NCI-H1436 (cell line): ENCODE data around the gene SPPL3.
"Not testable (repeated sequence)": the region's sequence is repeated elsewhere in the genome, so short reads cannot be mapped to it uniquely, and the experiment has no call there.

Experiments used
- DNase-seq: peaks from one replicate; lab custom pipeline; 2025; lab: John Stamatoyannopoulos, UW

SPPL3 gene

DNA sequence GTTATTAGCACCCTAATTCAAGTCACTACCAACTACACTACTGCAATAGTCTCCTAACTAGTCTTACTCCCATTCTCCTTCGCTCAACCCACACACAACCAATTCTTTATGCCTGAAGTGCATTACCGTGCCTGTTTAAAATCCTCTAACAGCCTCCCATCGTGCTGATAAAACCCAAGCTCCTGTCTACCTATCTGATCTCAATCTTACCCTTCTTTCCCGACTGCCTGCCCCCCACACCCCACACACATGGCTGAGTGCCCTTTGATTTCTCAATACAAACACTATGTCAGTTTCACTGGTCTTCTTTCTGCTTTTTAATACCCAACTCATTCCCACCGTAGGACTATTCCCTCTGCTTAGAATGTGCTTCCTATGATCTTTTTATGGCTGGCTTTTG is 59.9 kb downstream of the SPPL3 start:
- no peak for DNase-seq

DNA sequence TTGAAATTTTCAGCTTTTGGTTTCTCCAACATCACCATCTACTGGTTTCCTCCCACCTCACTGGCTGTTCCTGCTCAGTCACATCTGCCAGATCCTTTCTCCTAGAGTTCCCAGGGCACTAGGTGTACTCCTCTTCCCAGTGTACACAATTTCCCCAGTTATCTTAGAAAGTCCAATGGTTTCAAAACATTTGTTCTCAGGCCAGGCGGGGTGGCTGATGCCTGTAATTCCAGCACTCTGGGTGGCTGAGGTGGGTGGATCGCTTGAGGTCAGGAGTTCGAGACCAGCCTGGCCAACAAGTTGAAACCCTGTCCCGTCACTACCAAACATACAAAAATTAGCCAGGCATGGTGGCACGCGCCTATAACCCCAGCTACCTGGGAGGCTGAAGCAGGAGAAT is 60.7 kb downstream of the SPPL3 start:
- no peak for DNase-seq

DNA sequence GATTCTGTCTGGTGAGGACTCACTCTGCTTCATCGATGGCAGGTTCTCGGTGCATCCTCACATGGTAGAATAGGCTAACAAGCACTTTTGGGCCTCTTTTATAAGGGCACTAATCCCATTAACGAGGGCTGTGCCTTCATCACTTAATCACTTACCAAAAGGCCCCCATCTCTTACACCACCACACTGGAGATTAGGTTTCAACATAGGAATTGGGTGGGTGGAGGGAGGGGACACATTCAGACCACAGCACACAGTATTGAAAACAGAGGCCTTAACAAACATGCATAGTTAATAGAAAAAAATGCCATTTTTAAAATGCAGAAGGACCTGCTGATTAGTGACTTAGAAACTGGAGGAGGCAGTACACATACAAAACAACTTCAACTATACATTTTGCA is 61.6 kb downstream of the SPPL3 start:
- no peak for DNase-seq

DNA sequence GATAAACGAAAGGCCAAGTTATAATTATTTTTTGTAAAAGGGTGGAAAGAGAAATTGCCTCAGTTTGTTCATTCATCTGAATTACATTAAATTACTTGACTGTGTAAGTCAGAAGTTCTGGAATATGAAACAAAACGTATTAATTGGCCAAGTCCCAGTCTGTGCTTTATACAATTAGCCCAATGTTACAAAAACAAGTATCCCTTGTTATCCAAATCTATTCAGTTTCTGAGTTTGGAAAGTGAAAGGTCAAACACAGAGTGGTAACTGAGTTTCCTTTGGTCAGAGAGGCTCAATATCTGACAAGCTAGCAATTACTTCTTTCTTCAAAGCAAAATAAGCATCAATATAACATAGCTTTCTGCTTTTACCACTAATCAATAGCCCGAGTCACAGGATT is 62.6 kb downstream of the SPPL3 start:
- no peak for DNase-seq

DNA sequence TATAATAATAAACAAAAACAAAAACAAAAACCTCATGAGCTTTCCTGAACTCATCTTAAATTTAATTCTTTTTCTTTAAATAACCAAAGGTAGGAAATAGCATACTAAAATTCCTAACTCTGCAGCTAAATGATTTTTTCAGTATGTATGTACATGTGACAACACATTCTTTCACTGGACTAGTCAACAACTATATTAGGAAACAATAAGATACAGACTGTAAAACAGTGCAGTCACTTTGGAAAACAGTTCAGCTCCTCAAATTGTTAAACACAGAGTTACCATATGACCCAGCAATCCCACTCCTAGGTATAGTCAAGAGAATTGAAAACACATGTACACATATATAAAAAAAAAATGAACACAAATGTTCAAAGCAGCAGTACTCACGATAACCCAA is 64.7 kb downstream of the SPPL3 start:
- no peak for DNase-seq

DNA sequence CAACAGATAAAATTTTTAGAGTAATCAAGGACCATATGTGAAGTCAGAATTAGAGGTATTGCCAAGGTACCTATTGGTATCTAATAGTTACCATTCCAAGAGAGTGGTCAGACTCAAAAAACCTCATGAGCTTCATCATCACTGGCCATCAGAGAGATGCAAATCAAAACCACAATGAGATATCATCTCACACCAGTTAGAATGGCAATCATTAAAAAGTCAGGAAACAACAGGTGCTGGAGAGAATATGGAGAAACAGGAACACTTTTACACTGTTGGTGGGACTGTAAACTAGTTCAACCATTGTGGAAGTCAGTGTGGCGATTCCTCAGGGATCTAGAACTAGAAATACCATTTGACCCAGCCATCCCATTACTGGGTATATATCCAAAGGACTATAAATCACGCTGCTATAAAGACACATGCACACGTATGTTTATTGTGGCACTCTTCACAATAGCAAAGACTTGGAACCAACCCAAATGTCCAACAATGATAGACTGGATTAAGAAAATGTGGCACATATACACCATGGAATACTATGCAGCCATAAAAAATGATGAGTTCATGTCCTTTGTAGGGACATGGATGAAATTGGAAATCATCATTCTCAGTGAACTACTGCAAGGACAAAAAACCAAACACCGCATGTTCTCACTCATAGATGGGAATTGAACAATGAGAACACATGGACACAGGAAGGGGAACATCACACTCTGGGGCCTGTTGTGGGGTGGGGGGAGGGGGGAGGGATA is 65.4 kb downstream of the SPPL3 start:
- DNase-seq = not testable (repeated sequence)

DNA sequence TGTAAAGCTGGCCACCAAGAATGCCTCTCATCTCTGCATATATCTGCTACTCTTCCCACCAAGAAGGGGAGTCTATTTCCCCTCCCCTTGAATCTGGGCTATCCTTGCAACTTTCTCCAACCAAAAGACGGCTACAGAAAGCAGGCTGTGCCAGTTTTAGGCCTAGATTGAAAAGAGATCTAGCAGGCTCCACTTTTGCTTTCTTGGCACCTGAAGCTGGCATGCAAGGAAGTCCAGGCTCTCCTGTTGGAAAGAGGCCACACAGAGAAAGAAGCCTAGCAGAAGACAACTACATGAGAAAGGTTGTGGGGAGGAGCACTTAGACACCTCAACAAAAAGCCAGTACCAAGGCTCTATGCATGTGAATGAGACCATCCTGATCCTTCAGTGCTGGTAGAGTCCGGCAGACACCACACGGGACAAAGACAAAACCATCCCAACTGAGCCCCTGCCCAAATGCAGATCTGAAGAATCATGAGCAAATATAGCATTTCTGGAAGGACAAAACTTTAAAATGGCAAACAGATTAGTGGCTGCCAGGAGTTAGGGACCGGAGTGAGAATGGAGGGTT is 68.0 kb downstream of the SPPL3 start:
- DNase-seq = no peak

DNA sequence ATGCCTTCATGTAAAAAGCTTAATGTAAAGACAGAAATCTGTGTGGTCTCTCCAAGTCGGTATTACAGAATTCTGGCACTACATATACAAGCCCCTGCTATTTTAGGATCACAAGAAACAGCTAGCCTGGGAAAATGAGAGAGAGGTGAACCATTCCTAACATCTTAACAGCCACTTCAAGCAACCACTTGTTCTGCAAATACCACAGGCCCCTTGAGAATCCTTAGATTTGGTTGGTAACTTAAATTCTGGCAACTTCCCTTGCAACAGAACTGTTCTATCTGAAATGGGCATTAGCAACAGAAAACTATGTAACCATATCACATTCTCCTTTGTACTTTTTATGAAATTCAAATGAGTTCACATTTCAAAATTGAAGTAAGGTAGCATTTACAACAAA is 68.5 kb downstream of the SPPL3 start:
- DNase-seq = no peak

DNA sequence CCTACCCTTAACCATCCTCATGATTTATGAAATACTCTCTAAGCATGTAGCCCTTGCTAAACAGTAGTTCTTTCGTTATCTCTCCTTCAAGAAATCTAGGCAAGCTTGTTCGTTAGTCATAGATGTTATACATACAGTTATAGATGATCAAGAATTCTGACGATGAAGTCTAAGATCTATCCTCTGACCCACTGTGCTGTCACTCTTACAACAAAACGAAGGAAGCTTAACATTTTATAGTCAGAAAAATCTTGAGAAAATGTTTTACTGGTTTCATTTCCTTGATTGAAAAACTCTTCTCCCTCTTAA is 68.9 kb downstream of the SPPL3 start:
- no peak for DNase-seq

DNA sequence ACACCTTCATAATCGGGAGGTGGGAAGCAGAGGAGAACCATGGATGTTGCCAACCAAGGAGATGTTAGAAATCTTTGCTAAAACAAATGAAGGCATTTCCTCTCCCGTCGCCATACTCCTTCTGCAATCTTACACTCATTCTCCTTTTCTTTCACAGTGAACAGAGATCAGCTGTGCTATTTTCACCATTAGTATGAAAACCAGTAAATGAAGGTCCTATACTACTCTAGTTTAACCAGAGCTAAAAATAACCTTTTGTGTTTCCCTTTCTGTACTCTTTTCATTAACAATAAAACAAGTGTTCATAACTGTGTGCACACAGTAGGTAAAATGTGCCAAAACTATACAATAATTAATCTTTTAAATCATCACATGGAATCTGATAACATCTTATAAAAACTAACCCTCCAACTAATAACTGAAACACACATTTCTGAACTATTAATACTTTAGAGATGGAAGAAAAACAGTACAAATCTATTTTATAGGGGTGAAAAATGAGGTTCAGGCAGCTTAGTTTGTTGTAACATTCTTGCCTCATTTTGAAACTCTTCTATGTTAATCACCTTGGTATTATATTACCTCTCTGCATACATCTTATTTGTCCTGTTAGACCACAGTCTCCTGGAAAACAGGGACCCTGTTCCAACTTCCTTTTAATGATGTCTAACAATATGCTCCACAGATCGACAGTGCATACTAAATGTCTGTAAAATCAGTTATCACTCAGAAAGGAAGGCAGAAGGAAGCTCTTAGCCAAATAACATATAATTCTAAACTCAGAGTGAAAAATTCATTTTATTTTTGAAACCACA is 69.5 kb downstream of the SPPL3 start:
- no peak for DNase-seq

DNA sequence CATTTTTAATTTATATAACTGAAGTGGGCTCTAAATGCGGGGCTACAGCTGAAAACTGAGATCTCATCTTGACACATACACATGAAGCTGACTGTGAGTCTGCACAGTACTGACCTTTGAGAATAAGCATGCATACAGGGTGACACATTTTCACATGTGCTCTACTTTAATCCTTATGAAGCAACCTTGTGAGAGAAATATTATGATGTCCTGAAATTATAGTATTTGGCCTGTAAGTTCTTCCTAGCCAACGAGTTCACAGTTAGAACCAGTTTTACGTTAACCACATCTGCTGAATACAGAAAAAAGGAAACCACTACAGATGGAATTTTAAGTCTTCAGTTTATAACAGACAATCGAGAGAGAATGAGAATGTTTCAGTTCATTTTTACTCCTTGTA is 70.3 kb downstream of the SPPL3 start:
- DNase-seq = no peak

DNA sequence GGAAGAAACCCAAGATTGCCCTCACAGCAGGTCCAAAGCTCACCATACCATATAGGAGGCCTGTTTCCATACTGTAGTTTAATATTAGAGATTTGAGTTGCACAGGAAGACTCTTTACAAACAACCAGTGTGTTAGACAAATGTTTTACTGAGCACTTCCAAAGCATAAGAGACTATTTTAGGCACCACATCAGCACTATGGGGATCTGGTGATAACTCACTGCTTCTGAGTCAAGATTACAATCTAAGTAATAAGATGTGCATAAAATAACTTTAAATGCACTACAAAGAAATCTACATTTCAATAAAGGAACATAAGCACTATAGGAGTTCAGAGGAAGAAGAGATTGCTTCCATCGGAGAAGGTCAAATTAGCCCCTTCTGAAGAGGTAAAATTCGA is 71.4 kb downstream of the SPPL3 start:
- DNase-seq = no peak

DNA sequence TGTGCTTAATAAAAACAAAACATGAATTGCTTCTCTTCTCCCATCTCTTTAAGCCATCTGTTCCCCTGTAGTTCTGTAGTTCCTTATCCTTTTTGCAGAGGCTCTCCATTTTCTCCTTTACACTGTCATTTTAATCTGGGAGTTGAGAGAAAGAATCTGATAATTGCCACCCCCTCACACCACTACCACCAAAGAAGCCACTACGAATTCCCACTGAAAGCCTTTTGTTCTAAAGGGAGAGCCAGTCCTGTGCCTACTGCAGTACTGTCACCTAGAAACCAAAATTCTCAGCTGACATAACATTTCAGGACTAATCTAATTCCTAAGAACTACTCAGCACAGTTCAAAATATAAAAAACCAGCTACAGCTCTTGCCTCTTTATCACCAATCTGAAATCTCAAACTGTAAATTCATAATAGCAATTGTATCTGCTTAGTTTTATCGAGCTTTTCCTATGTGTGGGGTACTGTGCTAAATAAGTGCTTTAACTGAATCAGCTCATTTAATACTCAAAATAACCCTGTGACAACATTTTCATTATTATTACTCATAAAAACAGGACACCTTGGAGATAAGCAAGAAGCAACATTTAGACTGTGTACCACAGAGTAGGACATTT is 72.4 kb downstream of the SPPL3 start:
- no peak for DNase-seq

DNA sequence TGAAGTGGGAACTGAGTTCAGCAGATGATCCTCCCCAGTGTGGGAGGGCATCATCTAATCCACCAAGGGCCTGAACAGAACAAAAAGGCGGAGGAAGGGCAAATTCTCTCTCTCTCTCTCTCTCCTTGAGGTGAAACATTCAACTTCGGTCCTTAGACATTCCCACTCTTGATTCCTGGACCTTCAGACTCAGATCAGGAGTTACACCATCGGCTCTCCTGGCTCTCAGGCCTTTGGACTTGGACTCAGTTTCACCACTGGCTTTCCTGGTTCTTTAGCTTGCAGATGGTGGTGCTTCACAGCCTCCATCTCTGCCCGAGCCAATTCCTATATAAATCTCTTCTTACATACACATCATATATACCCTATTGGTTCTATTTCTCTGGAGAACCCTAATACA is 73.2 kb downstream of the SPPL3 start:
- no peak for DNase-seq

DNA sequence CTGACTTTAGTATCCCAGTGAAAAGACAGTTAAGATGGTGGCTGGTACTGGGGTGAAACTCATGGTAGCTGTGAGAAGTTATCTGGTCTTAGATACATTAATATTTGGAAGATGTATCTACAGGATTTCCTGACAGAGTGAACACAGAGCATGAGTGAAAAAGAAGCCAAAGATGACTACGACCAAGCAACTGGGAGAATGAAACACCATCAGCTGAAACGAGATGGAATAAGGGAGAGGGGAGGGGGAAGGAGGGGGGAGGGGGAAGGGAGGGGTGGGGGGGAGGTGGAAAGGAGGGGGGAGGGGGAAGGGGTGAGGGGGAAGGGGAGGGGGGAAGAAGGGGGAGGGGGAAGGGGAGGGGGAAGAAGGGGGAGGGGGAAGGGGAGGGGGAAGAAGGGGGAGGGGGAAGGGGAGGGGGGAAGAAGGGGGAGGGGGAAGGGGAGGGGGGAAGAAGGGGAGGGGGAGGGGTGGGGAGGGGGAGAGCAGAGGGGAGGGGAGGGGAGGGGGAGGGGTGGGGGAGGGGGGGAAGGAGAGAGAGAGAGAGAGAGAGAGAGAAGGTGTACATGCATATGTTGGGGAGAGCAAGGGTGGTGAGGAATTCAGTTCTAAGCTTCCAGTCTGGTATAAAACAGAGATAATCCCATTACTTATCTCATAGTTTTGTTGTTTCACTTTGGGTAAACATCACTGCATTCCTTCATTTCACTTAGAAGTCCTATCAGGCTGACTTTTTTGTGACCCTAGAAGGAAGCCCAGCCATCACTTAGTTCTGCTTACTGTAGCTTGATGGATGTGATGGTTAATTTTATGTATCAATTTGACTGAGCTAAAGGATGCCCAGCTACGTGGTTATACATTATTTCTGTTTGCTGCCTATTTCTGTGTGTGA is 73.9 kb downstream of the SPPL3 start:
- no peak for DNase-seq

DNA sequence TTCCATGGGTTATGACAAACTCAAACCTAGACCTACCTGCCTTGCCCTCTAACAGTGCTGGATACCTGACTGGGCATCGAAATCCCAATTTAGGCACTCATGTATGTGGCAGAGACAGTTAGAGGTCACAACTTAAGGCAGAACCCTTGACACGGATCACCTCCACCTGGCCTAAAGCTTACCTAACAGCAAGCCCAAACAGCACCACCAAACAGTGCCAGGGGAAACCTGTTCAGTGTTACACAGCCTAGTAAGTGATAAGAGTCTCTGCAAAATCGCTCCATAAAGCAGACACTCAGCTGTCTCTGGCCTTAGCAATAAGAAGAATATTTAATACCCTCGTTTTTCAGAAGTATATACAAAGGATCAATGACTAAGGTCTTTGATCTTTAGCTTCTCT is 77.8 kb downstream of the SPPL3 start:
- no peak for DNase-seq

DNA sequence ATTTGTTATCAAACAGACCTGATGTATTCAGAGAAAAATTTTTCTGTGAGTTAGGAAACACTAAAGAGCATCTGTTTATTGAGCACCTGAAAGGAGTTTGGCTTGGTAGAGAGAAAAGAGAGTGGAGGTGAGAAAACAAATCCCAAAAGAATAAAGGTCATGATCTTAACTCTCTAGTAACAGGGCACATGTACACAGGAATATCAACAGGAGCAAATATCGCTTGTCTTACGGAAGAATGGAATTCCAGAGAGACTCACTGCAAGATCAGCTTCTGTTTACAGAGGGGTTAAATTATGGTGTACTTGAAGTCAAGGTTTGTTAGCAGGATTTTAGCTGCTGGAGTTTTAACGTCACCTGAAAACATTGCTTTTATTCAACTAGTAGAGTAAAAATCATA is 78.8 kb downstream of the SPPL3 start:
- DNase-seq = no peak

DNA sequence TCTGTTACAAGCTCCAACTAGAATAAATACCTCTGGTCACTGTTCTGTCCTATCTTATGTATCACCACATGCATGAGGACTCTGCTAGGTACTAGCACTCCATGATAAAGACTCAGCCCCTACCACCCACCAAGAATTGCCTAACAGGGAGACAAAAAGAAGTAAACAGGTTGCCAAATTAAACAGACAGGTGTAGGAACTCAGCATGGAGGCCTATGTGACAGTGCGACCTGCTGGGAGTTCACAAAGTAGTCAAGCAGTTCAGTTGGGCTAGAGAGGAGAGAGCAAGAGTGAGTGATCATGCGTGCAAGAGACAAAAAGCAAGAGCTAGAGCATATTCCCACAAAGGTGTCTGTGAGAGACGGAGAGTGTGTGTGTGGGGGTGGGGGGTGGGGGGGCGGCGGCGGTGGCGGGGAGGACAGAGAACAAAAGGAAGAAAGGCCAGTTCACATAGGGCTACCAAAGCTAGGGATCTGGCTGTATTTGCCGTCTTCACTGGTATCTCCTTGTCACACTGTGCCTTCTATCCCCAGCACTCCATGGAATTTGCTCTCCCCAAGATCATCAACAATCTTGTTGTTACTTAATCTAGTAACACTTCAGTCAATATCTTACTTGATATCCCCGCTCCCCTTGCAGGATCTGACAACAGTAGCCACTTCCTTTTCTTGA is 81.2 kb downstream of the SPPL3 start:
- no peak for DNase-seq

DNA sequence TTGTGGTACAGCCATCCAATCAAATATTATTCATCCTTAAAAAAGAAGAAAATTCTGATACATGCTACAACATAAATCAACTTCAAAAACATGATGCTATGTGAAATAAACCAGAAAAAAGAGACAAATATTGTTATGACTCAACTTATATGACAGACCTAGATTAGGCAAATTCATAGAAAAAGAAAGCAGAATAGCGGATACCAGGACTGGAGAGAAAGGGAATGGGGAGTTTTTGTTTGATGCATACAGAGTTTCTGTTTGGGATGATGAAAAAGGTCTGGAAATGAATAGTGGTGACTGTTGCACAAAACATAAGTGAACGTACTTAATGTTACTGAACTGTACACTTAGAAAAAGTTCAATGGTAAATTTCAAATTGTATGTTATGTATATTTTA is 82.3 kb downstream of the SPPL3 start:
- no peak for DNase-seq

DNA sequence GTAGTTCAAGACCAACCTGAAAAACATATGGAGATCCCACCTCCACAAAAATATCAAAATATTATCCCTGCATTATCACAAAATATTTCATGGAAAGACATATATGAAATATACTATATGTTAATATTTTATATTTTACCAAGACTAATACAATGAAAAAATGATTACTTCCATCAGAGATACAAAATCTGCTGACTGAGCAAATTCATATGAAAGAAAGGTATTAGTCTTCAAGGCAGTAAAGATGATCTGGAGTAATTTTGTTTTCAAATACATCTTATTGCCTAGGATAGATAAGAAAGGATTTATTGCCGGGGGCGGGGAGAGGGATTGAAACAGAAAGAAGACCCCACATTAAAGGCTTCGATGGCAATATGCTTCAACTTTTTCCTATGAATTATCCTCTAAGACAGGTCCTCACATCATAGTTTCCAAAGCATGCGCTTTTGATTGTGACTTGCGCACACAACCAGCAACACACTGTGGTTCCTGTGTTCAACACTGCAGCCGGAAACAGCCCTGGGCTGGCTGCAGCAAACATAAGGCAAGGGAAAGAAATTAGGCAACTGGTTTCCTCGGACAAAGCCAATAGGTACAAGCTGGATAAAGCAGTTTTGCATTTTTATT is 83.2 kb downstream of the SPPL3 start:
- no peak for DNase-seq

DNA sequence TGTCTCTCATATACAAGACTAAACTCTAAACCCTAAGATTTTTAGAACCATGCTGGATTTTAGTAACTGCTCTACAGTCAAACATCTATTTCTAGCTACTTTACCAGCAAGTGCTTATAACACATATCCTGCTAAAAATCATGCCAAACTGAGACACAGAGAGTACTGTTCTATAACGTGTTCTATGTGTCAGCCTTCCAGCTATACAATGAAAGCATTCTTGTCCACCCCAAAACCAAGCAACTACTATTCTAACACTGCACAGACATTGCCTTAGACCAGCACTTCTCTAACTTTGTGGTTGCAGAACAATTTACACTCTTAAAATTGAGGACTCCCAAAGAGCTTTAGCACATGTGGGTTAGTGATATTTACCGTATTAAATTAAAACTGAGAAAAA is 85.7 kb downstream of the SPPL3 start:
- DNase-seq = no peak
